Fibroblast of lung (primary cell): ENCODE results near the gene TCHHL1. TPM values are rescaled to one million over a fixed set of nuclear protein-coding genes. Genes with fewer than 3 reads are reported as not detected.

Experiments
- DNase-seq, 2 donors: peaks; one replicate each; pipeline versions ENCODE4 v3.0.0 to v3.0.0-alpha.2; 2010; ENCODE audit warnings: low read depth in 2 of 2
- H2AFZ ChIP-seq: 2 replicates; pipeline ENCODE4 v1.5.1; 2012; ENCODE audit warnings: low read length, control low read depth, inconsistent platforms
- H3K27ac ChIP-seq: 2 replicates; pipeline ENCODE4 v1.5.1; 2011; ENCODE audit warnings: low read length, control low read depth; ENCODE audit not compliant: insufficient read depth
- H3K27me3 ChIP-seq: 2 replicates; pipeline ENCODE4 v1.5.1; 2011; ENCODE audit warnings: mild to moderate bottlenecking, low read length; ENCODE audit not compliant: control insufficient read depth, insufficient read depth
- H3K36me3 ChIP-seq: 2 replicates; pipeline ENCODE4 v1.5.1; 2011; ENCODE audit warnings: low read length; ENCODE audit not compliant: control insufficient read depth, insufficient read depth
- H3K4me1 ChIP-seq: 2 replicates; pipeline ENCODE4 v1.5.1; 2011; ENCODE audit warnings: low read length; ENCODE audit not compliant: control insufficient read depth, insufficient read depth; ENCODE audit errors: extremely low read depth
- H3K4me2 ChIP-seq: 2 replicates; pipeline ENCODE4 v1.5.1; 2011; ENCODE audit warnings: low read length, control low read depth; ENCODE audit not compliant: insufficient read depth; ENCODE audit errors: extremely low read depth
- H3K4me3 ChIP-seq, 4 experiments: fragments of 200-600 bp in 1 of 4; sonication (generic) in 1 of 4; replicated peaks in 1 of 4; 2 replicates each; pipeline ENCODE4 v1.5.1; 2011 to 2016; ENCODE audit warnings: low read length in 4 of 4, low read depth in 3 of 4, mild to moderate bottlenecking in 3 of 4, control low read depth in 2 of 4, inconsistent platforms in 1 of 4, mixed read lengths in 1 of 4; ENCODE audit not compliant: insufficient read depth in 1 of 4; ENCODE audit errors: control extremely low read depth in 1 of 4
- H3K79me2 ChIP-seq: 2 replicates; pipeline ENCODE4 v1.5.1; 2012; ENCODE audit warnings: mild to moderate bottlenecking, low read length, inconsistent platforms; ENCODE audit not compliant: control insufficient read depth, insufficient read depth
- H3K9ac ChIP-seq: 2 replicates; pipeline ENCODE4 v1.5.1; 2011; ENCODE audit warnings: mild to moderate bottlenecking, low read length, control low read depth; ENCODE audit not compliant: insufficient read depth
- H3K9me3 ChIP-seq: 2 replicates; pipeline ENCODE4 v1.5.1; 2012; ENCODE audit warnings: low read depth, low read length; ENCODE audit not compliant: control insufficient read depth, insufficient read depth
- H4K20me1 ChIP-seq: 2 replicates; pipeline ENCODE4 v1.5.1; 2011; ENCODE audit warnings: low read length; ENCODE audit not compliant: control insufficient read depth, insufficient read depth; ENCODE audit errors: extremely low read depth
- EZH2 ChIP-seq: IDR thresholded peaks from 2 replicates; pipeline ENCODE4 v1.5.1; 2012; ENCODE audit warnings: low read length, control low read depth, mild to moderate bottlenecking; ENCODE audit errors: missing control alignments
- polyA plus RNA-seq, 2 donors: library from polyadenylated mRNA; depleted of rRNA in 1 of 2; stranded (reverse) in 1 of 2; unstranded in 1 of 2; fragments of >200 nt; gene quantifications; 2 replicates each; pipeline ENCODE4 v1.2.1, GENCODE V29; 2011 to 2012; ENCODE audit warnings: missing spikeins in 1 of 2
- total RNA-seq: library from RNA; depleted of rRNA; stranded (reverse); fragments of >200 nt; gene quantifications from 2 replicates; pipeline ENCODE4 v1.2.1, GENCODE V29; 2014
- TF ChIP-seq, protein P1 (sequence below), 2 donors: IDR thresholded peaks in 1 of 2; conservative IDR thresholded peaks in 1 of 2; 1 replicate in 1 of 2; 2 replicates in 1 of 2; pipeline ENCODE4 v1.5.1; 2011 to 2012; ENCODE audit warnings: low read length in 2 of 2, control low read depth in 1 of 2, inconsistent platforms in 1 of 2, low read depth in 1 of 2, mild to moderate bottlenecking in 1 of 2

TCHHL1 gene
- total and polyA plus RNA-seq, 2 donors (not counting 1 experiment from before 2014, with no cell fraction given) = not detected

GRCh38 chr1:152127673-152128072 is 38.8 kb upstream of the TCHHL1 start:
- Histone ChIP-seq H3K27ac (no peak overlapping the region), H3K79me2 (no peaks in the 10 kb centered on the region), H3K4me1 (no peaks in the 10 kb centered on the region), H3K27me3 (no peaks in the 10 kb centered on the region), H4K20me1 (no peaks in the 10 kb centered on the region), H3K4me3 (no peak overlapping the region), H3K9ac (no peak overlapping the region), H3K9me3 (no peaks in the 10 kb centered on the region), H3K4me2 (no peak overlapping the region), H2AFZ (no peak overlapping the region), H3K36me3 (no peaks in the 10 kb centered on the region)
- no peak for DNase-seq
- TF ChIP-seq, protein P1, sequence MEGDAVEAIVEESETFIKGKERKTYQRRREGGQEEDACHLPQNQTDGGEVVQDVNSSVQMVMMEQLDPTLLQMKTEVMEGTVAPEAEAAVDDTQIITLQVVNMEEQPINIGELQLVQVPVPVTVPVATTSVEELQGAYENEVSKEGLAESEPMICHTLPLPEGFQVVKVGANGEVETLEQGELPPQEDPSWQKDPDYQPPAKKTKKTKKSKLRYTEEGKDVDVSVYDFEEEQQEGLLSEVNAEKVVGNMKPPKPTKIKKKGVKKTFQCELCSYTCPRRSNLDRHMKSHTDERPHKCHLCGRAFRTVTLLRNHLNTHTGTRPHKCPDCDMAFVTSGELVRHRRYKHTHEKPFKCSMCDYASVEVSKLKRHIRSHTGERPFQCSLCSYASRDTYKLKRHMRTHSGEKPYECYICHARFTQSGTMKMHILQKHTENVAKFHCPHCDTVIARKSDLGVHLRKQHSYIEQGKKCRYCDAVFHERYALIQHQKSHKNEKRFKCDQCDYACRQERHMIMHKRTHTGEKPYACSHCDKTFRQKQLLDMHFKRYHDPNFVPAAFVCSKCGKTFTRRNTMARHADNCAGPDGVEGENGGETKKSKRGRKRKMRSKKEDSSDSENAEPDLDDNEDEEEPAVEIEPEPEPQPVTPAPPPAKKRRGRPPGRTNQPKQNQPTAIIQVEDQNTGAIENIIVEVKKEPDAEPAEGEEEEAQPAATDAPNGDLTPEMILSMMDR (conservative IDR thresholded peaks at IDR 0.05 in 1 of 2, IDR thresholded peaks at IDR 0.05 in 1 of 2; ENCODE audit: low read depth in 1 of 2, low read length in 2 of 2) = no peak
- TF ChIP-seq EZH2 = no peak

DNA sequence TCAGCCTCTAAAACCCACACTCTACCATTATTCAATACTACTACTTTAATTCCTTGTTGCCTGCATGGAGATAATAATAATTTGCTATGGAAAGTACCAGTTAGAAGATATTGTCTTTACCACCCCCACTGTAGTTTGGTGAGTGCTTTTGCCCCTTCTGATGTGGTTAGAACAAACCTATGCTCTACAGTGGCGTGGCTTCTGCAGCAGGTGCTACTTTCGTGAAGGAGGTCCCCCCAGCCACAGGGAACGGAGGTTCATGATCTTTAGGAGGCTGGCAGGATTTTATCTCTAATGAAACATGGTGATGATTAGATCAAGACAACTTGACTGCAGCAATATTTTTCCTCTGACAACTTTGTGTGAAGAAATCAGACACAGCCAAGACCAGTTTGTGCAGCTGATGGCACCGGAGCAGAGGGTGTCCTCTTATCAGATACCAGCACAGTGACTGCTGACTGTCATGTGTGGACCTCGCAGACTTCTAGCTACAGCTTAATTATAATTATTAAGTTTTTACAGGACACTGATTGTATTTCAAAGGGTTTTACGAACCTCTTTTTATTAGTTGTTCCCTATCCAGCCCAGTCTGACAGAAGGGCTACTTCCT is 37.1 kb upstream of the TCHHL1 start:
- no peak overlapping the region for H2AFZ ChIP-seq
- no peak overlapping the region for H3K4me3 ChIP-seq
- no peaks in the 10 kb centered on the region for H3K27me3 ChIP-seq
- H3K9me3 ChIP-seq = no peaks in the 10 kb centered on the region
- H3K4me1 ChIP-seq = no peaks in the 10 kb centered on the region
- no peak for DNase-seq
- TF ChIP-seq EZH2 = no peak
- TF ChIP-seq, protein P1 (conservative IDR thresholded peaks at IDR 0.05 in 1 of 2, IDR thresholded peaks at IDR 0.05 in 1 of 2; ENCODE audit: low read depth in 1 of 2, low read length in 2 of 2) = no peak
- no peak overlapping the region for H3K9ac ChIP-seq
- no peaks in the 10 kb centered on the region for H4K20me1 ChIP-seq
- H3K4me2 ChIP-seq = no peak overlapping the region
- H3K27ac ChIP-seq = no peak overlapping the region
- no peaks in the 10 kb centered on the region for H3K79me2 ChIP-seq
- H3K36me3 ChIP-seq = no peaks in the 10 kb centered on the region

DNA sequence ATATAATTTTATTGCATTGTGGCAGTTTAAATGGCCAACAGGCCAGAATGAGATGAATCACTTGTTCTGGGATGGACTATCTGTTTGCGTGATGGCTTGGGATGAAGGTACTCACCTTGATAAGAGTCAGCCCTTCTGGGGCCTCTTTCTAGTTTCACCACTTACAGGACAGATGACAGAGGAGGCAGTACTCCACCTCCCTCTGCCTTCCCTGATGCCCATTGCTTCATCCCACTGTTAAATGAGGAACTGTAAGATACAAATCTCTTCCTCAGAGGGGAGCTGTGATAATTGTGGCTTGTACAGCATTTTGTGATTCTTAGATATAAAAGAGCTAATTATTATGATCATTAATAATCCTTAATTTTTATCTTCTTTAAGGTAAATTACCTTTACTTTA is 30.1 kb upstream of the TCHHL1 start:
- TF ChIP-seq, protein P1 (conservative IDR thresholded peaks at IDR 0.05 in 1 of 2, IDR thresholded peaks at IDR 0.05 in 1 of 2; ENCODE audit: low read depth in 1 of 2, low read length in 2 of 2) = no peak
- no peak for TF ChIP-seq EZH2
- no peak for DNase-seq
- H3K4me1 ChIP-seq = no peaks in the 10 kb centered on the region
- H3K4me3 ChIP-seq = no peak overlapping the region
- H3K27me3 ChIP-seq = peaks cover 17% of the 10 kb centered on the region
- H3K36me3 ChIP-seq = no peaks in the 10 kb centered on the region
- H2AFZ ChIP-seq = no peak overlapping the region
- H3K9ac ChIP-seq = no peak overlapping the region
- no peaks in the 10 kb centered on the region for H3K79me2 ChIP-seq
- no peak overlapping the region for H3K4me2 ChIP-seq
- H4K20me1 ChIP-seq = no peaks in the 10 kb centered on the region
- no peak overlapping the region for H3K27ac ChIP-seq
- no peaks in the 10 kb centered on the region for H3K9me3 ChIP-seq
